H9 (cell line): Measurements from ENCODE around the gene LRIG1. TPM values are rescaled to one million over a fixed set of nuclear protein-coding genes. Genes with fewer than 3 reads are reported as not detected.

Source experiments
- DNase-seq: peaks from one replicate; pipeline ENCODE4 v3.0.0-alpha.2; 2017
- H2AFZ ChIP-seq: one replicate; pipeline ENCODE4 v1.6.1; 2013; ENCODE audit warnings: mild to moderate bottlenecking, low read length, control low read depth, moderate library complexity
- H2AK5ac ChIP-seq: 2 replicates; pipeline ENCODE4 v1.6.1; 2013; ENCODE audit warnings: low read length, control low read depth, mixed read lengths; ENCODE audit not compliant: insufficient read length
- H2BK120ac ChIP-seq: one replicate; pipeline ENCODE4 v1.6.1; 2013; ENCODE audit warnings: low read depth, mild to moderate bottlenecking, low read length, control low read depth, inconsistent platforms; ENCODE audit not compliant: poor library complexity, severe bottlenecking
- H2BK12ac ChIP-seq: 2 replicates; pipeline ENCODE4 v1.6.1; 2013; ENCODE audit warnings: low read length, control low read depth, mixed read lengths, low read depth; ENCODE audit not compliant: insufficient read length
- H2BK15ac ChIP-seq: 2 replicates; pipeline ENCODE4 v1.6.1; 2013; ENCODE audit warnings: low read depth, low read length, control low read depth
- H2BK20ac ChIP-seq: one replicate; pipeline ENCODE4 v1.6.1; 2013; ENCODE audit warnings: low read depth, mild to moderate bottlenecking, low read length, control low read depth, inconsistent platforms; ENCODE audit not compliant: poor library complexity, severe bottlenecking
- H2BK5ac ChIP-seq: 2 replicates; pipeline ENCODE4 v1.6.1; 2013; ENCODE audit warnings: low read length, control low read depth, mixed read lengths; ENCODE audit not compliant: insufficient read length
- H3K14ac ChIP-seq: 2 replicates; pipeline ENCODE4 v1.6.1; 2013; ENCODE audit warnings: low read length, control low read depth; ENCODE audit not compliant: insufficient read depth
- H3K18ac ChIP-seq: 2 replicates; pipeline ENCODE4 v1.6.1; 2013; ENCODE audit warnings: low read depth, mild to moderate bottlenecking, mixed read lengths, low read length, control low read depth; ENCODE audit not compliant: insufficient read length
- H3K23ac ChIP-seq: 2 replicates; pipeline ENCODE4 v1.6.1; 2013; ENCODE audit warnings: low read length, control low read depth, mixed read lengths, low read depth; ENCODE audit not compliant: insufficient read length
- H3K23me2 ChIP-seq: 2 replicates; pipeline ENCODE4 v1.6.1; 2013; ENCODE audit warnings: low read depth, mild to moderate bottlenecking, mixed read lengths, low read length, control low read depth; ENCODE audit not compliant: insufficient read length, poor library complexity, severe bottlenecking
- H3K27ac ChIP-seq: 2 replicates; pipeline ENCODE4 v1.5.1; 2013; ENCODE audit warnings: low read length, control low read depth, mixed read lengths, low read depth; ENCODE audit not compliant: insufficient read length
- H3K27me3 ChIP-seq: 2 replicates; pipeline ENCODE4 v1.6.1; 2013; ENCODE audit warnings: low read length, control low read depth, inconsistent platforms; ENCODE audit not compliant: insufficient read depth
- H3K4ac ChIP-seq: 2 replicates; pipeline ENCODE4 v1.6.1; 2013; ENCODE audit warnings: low read depth, mild to moderate bottlenecking, control low read depth, inconsistent platforms, low read length, moderate library complexity
- H3K4me1 ChIP-seq: 2 replicates; pipeline ENCODE4 v1.6.1; 2013; ENCODE audit warnings: low read length, control low read depth, inconsistent platforms; ENCODE audit not compliant: insufficient read depth
- H3K4me2 ChIP-seq: 2 replicates; pipeline ENCODE4 v1.6.1; 2013; ENCODE audit warnings: low read length, control low read depth, mixed read lengths; ENCODE audit not compliant: insufficient read length, insufficient read depth
- H3K56ac ChIP-seq: 2 replicates; pipeline ENCODE4 v1.6.1; 2013; ENCODE audit warnings: low read depth, mild to moderate bottlenecking, mixed read lengths, low read length, control low read depth; ENCODE audit not compliant: insufficient read length
- H3K79me1 ChIP-seq: 2 replicates; pipeline ENCODE4 v1.6.1; 2013; ENCODE audit warnings: low read depth, mild to moderate bottlenecking, moderate library complexity, low read length, control low read depth, inconsistent platforms; ENCODE audit not compliant: insufficient read depth, poor library complexity, severe bottlenecking
- H3K79me2 ChIP-seq: 2 replicates; pipeline ENCODE4 v1.6.1; 2013; ENCODE audit warnings: low read length, control low read depth, inconsistent platforms; ENCODE audit not compliant: insufficient read depth
- H3K9ac ChIP-seq: 2 replicates; pipeline ENCODE4 v1.6.1; 2013; ENCODE audit warnings: low read length, control low read depth, mixed read lengths; ENCODE audit not compliant: insufficient read length; ENCODE audit errors: extremely low read depth
- H3K9me3 ChIP-seq: one replicate; pipeline ENCODE4 v1.6.1; 2013; ENCODE audit warnings: low read depth, low read length, inconsistent platforms; ENCODE audit not compliant: control insufficient read depth
- H3T11ph ChIP-seq: one replicate; pipeline ENCODE4 v1.6.1; 2013; ENCODE audit warnings: mild to moderate bottlenecking, low read length, control low read depth, inconsistent platforms
- H4K20me1 ChIP-seq: one replicate; pipeline ENCODE4 v1.6.1; 2013; ENCODE audit not compliant: control insufficient read depth, insufficient read length, insufficient read depth
- H4K5ac ChIP-seq: 2 replicates; pipeline ENCODE4 v1.6.1; 2013; ENCODE audit warnings: low read depth, mild to moderate bottlenecking, mixed read lengths, low read length, control low read depth; ENCODE audit not compliant: insufficient read length
- H4K8ac ChIP-seq: replicated peaks from 2 replicates; pipeline ENCODE4 v1.6.1; 2013; ENCODE audit warnings: low read length, control low read depth, mixed read lengths, low read depth; ENCODE audit not compliant: insufficient read length
- H4K91ac ChIP-seq: 2 replicates; pipeline ENCODE4 v1.6.1; 2013; ENCODE audit warnings: low read depth, mild to moderate bottlenecking, moderate library complexity, mixed read lengths, low read length, control low read depth; ENCODE audit not compliant: insufficient read length
- H3K27ac Mint-ChIP-seq, 3 experiments: 2 replicates in 2 of 3; 3 replicates in 1 of 3; pipeline ENCODE4 v1.8.0; 2020 to 2021; ENCODE audit warnings: mixed read lengths in 3 of 3, mild to moderate bottlenecking in 1 of 3, moderate library complexity in 1 of 3
- H3K27me3 Mint-ChIP-seq: 2 replicates; pipeline ENCODE4 v1.8.0; 2021; ENCODE audit warnings: low read depth, mild to moderate bottlenecking, moderate library complexity, mixed read lengths
- H3K36me3 Mint-ChIP-seq, 3 experiments: 2 replicates in 2 of 3; 3 replicates in 1 of 3; pipeline ENCODE4 v1.8.0; 2020 to 2021; ENCODE audit warnings: low read depth in 3 of 3, mixed read lengths in 3 of 3; ENCODE audit not compliant: insufficient read depth in 1 of 3
- H3K4me1 Mint-ChIP-seq, 2 experiments: 2 replicates each; pipeline ENCODE4 v1.8.0; 2020; ENCODE audit warnings: mixed read lengths in 2 of 2
- H3K4me3 Mint-ChIP-seq, 2 experiments: 2 replicates in 1 of 2; 3 replicates in 1 of 2; pipeline ENCODE4 v1.8.0; 2020 to 2021; ENCODE audit warnings: mild to moderate bottlenecking in 2 of 2, mixed read lengths in 2 of 2, moderate library complexity in 1 of 2
- H3K9me3 Mint-ChIP-seq, 2 experiments: 2 replicates in 1 of 2; 3 replicates in 1 of 2; pipeline ENCODE4 v1.8.0; 2020; ENCODE audit warnings: mild to moderate bottlenecking in 2 of 2, mixed read lengths in 2 of 2, moderate library complexity in 1 of 2
- CTCF ChIP-seq: fragments of 200-600 bp; sonication (generic); conservative IDR thresholded peaks from 3 replicates; pipeline ENCODE4 v1.8.0; 2021; ENCODE audit warnings: antibody characterized with exemption, mild to moderate bottlenecking
- WGBS: extraction: QIAGEN DNeasy Blood & Tissue Kit; methylation state at CpG from one replicate; pipeline ENCODE4 v1.1.7; 2013; ENCODE audit warnings: missing lambda C conversion rate, low lambda C conversion rate, mixed read lengths; ENCODE audit not compliant: insufficient read length; ENCODE audit errors: extremely low coverage; 5-methylcytosine and 5-hydroxymethylcytosine counted together
- total RNA-seq: library from RNA; stranded (reverse); gene quantifications from 2 replicates; pipeline ENCODE4 v1.2.1, GENCODE V29; 2021

The LRIG1 gene
- total RNA-seq, 1 experiment from 2014 or later: 70.3 TPM

GRCh38 chr3:66542153-66542552, 41.3 kb upstream of the LRIG1 start:
- Mint-ChIP-seq H3K4me3 (no peak overlapping the region), H3K27ac (no peak overlapping the region)
- H3T11ph ChIP-seq: no peak overlapping the region

More at GRCh38 chr3:66542153-66542552, 41.3 kb upstream of the LRIG1 start:
- no peak overlapping the region for H2AFZ ChIP-seq
- H2AK5ac ChIP-seq: no peak overlapping the region
- no peak overlapping the region for H3K4me2 ChIP-seq
- H3K9me3 ChIP-seq: no peaks in the 10 kb centered on the region
- TF ChIP-seq CTCF: no peak
- Mint-ChIP-seq H3K36me3 (peaks cover 0 to 8% (median 8%) of the 10 kb centered on the region in 3 experiments; a peak in 5 of 7 replicates), H3K9me3 (peaks cover 8 to 11% of the 10 kb centered on the region in 2 experiments; a peak in 3 of 5 replicates), H3K4me1 (peaks cover 16 to 23% of the 10 kb centered on the region in 2 experiments), H3K27me3 (no peaks in the 10 kb centered on the region; the same call in none of the 2 replicates)
- no peak overlapping the region for H2BK12ac ChIP-seq
- no CpG with 5 or more reads among the region's 2 CpGs for WGBS
- H4K91ac ChIP-seq: no peak overlapping the region
- no peak overlapping the region for H2BK120ac ChIP-seq
- H4K5ac ChIP-seq: no peak overlapping the region
- no peak overlapping the region for H2BK20ac ChIP-seq
- H3K23me2 ChIP-seq: no peaks in the 10 kb centered on the region
- no peaks in the 10 kb centered on the region for H3K27me3 ChIP-seq
- H3K9ac ChIP-seq: no peak overlapping the region
- no peak overlapping the region for H3K56ac ChIP-seq
- no peak overlapping the region for H2BK5ac ChIP-seq
- H2BK15ac ChIP-seq: no peak overlapping the region
- H3K27ac ChIP-seq: no peak overlapping the region
- H3K4me1 ChIP-seq: no peaks in the 10 kb centered on the region
- no peak overlapping the region for H3K14ac ChIP-seq
- no peak overlapping the region for H3K23ac ChIP-seq
- H4K20me1 ChIP-seq: no peaks in the 10 kb centered on the region
- no peaks in the 10 kb centered on the region for H3K79me2 ChIP-seq
- H3K4ac ChIP-seq: no peak overlapping the region
- no peak overlapping the region for H3K18ac ChIP-seq
- no peak overlapping the region for H4K8ac ChIP-seq
- H3K79me1 ChIP-seq: no peaks in the 10 kb centered on the region
- DNase-seq: no peak
